Measurements from ENCODE around the gene PCNX2.
A peak's percentile ranks its signal among the peaks of the same experiment; 100 is the strongest.

Gene PCNX2

DNA sequence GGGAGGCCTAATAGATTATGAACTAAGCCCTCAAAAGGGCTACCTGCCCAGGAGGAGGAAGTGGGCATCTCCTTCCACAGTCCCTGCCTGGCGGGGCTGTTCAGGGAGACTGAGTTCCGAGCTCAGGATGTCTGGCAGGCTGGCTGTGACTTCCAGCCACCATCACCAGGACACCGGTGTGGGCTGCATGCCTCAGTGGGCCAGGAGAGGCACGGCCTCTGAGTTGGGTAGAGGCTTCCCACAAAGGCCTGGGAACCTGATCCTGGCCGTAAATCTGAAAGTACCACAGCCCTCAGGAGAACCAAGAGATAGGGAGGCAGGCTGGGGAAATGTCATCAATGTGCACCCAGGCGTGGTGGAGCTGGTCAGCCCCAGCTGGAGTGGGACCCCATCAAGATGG, 316.0 kb downstream of the PCNX2 start:
- DNase-seq, result no peak

DNA sequence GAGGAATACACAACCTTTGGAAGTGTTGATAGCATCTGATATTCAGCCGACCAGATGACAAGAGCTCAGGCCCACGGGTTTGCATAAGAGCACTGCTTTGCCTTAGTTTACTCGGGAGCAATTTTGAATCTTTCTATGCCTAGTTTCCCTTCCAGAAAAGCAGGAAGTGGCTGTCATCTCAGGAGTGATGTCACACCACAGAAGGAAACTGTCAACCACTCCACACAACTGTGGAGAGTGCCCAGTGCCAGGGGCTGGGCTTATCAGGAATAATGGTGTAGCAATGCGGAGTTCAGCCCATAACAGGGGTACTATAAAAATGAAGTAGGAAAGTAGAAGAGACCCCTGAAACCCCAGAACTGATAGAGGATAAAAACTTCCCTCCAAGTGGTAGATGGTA, 316.7 kb downstream of the PCNX2 start:
- no peak for DNase-seq

DNA sequence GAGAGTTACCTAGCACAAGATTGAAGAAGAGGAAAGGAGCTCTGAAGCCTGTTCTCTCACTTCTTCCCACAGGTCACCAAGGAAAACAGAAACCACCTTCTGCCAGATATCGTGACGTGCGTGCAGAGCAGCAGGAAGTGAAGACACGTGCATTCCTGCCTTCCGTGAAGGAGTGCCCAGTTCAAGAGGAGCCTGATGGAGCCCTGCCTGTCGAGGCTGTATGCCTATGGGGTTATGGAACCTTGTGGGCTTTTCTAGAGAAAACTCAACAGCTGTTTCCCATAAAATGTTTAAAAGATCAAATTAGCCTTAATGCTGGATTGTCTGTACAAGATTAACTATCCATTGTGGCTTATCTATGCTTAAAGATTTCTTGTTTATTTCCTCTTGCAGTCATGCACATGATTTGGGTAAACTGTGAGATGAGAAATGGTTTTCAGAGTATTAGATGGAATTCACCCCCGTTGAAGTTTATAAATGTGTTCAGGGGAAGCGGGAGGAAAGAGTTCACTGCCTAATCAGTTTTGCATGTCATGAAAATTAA, 317.4 kb downstream of the PCNX2 start:
- peak in 1 of 2 donors; percentile 11 for DNase-seq

DNA sequence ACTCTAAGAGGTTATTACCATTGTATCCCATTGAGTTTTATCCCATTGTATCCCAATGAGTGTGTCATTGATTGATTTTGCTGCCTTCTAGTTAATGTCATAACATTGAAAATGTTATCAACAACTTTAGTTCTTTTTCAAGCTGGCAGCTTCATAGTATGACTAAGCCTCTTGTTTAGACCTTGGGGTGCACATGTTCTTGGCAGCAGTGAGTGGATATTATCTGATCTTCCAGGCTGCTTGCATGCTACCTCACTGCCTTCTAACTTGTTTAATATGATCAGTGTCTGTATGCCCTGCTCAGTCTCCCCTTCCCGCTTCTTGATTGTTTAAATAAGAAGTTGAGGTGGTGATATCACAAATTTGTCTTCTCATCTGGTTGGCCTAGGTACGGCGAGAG, 320.6 kb downstream of the PCNX2 start:
- DNase-seq, result no peak

DNA sequence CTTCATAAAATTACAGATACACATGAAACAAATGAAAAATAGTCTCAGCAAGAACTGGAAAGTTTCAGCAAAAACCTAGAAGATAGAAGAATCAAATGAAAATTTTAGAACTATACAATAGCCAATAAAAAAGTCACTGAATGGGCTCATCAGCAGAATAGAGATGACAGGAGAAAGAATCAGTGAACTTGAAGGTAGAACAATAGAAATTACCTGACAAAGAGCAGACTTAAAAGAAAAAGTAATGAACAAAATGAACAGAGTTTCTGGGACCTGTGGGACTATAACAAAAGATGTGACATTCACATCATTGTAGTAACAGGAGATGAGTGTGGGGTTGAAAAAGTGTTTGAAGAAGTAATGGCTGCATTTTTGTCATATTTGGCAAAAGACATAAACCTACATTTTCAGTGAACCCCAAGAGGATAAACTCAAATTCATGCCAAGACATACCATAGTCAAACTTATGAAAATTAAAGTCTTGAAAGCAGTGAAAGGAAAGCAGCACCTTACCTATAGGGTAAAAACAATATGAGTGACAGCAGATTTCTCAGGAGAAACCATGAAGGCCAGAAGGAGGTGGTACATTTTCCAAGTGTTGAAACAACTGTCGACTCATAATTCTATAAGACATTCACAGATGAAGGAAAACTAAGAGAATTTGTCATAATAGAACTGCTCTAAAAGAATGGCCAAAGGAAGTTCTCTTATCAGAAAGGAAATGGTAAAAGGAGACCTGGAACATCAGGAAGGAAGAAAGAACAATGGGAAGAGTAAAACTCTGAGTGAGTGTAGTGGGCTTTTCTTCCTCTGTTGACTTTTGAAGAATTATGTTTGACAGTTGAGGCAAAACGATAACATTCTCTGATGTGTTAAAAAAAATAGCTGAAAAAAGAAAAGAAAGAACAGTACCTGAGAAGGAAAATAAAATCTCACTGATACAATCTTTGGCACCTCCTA, 321.6 kb downstream of the PCNX2 start:
- DNase-seq, result no peak

DNA sequence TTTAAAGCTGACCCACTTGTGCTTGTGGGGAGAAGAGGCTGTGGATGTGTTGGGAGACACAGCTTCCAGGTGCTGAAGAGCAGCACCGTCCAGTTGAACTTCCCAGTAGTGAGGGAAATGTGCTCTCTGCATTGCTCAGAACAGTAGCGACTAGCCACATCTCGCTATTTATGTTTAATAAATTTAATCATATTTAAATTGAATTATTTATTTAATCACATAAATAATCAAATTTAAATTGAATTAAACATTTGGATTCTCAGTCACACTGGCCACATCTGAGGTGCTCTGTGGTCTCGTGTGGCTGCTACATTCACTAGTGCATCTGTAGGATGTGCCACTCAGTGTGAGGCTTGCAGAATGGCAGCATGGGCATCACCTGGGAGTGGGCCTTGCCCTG, 325.0 kb downstream of the PCNX2 start:
- no peak for DNase-seq

DNA sequence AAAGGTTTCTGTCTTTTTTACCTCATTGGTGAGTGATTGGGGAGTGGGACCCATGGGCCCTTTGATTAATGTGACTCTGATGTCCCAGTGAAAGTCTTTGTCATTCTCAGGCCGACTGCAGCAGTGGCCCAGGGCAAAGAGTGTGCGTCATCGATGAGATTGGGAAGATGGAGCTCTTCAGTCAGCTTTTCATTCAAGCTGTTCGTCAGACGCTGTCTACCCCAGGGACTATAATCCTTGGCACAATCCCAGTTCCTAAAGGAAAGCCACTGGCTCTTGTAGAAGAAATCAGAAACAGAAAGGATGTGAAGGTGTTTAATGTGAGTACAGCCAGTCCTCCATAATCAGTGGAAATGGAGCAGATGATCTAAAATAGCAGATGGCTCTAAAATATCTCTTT, 325.7 kb downstream of the PCNX2 start:
- DNase-seq, result no peak

DNA sequence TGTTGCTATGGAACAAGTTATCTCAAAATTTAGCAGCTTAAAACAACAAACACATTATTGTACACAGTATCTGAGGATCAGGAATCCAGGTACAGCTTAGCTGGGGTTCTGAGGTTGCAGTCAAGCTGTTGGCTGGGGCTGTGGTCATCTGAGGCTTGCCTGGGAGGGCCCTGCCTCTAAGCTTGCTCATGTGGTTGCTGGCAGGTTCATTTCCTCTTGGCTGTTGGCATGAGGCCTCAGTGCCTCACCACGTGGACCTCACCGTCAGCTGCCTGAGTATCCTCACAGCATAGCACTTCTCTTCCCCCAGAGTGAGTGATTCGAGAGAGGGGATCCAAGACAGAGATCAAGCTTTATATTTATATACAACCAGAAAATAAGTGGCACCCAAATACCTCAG, 326.6 kb downstream of the PCNX2 start:
- no peak for DNase-seq

DNA sequence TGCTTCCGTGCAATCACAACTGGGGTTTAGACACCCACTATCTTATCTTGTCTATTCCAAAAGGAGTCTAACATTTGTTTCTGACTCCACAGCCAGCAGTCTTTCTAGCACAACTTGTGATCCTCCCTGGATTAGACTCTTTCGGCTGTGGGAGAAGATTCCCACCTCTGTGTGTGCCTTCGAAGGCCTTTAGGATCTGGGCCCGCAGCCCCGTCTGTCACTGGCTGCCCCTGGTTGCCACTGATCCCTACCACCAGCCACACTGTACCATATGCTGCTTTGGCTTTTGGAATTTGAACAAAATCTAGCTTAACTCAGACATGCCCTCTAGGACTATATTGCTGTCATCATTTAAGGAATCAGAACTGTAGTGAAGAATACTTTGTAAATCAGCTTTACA, 327.1 kb downstream of the PCNX2 start:
- DNase-seq, result no peak

DNA sequence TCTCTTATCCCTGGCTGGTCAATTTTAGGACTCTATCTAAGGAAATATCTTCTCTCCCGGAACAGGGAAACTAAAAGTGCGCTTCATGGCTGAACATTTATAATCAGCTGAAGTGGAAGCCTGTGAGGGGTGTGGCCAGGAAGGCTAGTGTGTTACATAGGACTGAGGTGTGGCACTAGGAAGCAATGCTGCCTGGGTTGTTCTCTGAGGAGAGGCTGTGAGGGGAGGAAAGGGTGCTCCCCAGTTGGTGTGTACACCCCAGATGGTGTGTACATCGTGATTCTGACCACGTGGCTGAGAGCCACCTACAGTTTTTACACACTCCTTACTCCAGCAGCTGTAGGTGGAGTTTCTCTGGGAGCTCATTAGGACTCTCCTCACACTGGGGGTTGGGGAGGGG, 328.9 kb downstream of the PCNX2 start:
- no peak for DNase-seq

DNA sequence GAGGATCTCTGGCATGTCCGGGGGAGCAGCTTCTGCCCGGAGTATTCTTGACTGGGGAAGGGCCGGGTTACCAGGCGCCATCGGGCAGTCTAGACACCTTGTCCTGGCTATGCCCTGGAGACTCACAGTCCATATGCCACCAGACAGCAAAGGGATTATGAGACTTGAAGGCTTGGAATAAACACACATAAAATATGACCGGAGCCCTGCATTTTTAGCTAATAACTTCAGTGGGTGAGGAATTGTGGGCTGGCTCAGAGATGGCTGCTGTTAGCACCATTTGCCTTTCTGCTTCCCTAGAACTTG, 329.7 kb downstream of the PCNX2 start:
- DNase-seq, result no peak

DNA sequence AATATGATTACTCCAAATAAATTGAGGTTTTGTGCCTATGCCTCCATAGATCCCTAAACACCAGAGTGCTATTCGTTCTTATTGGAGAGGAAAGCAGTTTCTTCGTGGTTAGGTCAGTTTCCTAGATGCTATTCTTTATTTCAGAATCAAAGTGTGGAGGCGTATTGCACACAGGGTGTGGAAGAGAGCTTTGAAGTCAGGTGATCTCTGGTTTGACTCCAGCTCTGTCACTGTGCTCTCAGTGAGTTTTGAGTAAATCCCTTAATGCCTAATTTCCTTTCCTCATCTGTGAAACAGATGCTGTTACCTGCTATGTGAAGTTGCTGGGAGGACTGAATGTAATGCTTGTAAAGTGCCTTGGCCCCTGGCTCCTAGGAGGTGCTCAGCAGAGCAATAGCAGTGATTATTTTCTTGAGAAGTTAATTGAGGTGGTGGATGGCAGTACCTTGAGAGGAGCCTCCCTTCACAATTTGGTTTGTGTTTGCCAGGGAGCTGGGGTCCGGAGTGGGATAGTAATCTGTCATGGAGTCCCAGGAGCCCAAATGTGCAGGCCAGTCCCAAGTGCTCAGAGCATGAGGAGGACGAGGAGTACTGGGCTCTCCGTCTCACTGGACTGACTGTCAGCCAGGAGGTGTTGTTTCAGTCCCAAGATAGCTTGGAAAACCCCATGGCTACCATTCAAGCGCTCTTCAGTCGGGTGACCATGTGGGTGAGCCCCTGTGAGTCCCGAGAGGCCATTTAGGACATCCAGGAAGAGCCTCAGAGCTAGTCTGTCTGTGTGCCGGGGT, 330.2 kb downstream of the PCNX2 start:
- no peak for DNase-seq

DNA sequence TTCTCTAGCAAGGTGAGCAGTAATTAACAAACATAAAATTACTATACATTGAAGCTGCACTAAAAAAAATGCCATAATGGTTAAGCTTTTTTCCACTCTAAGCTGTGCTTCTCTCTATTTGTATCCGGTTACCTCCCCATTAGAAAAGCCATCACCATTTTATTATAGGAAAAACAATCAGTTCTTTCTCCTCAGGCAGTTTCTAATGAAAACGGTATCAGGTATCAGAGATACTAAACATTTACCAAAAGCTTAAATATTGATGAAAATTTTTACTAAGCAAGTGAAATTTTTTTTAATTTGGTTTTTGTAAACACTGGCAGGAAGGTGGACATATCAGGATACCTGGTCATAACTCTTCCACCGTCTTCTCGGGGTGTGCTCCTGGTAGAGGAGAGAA, 330.9 kb downstream of the PCNX2 start:
- DNase-seq, result no peak

DNA sequence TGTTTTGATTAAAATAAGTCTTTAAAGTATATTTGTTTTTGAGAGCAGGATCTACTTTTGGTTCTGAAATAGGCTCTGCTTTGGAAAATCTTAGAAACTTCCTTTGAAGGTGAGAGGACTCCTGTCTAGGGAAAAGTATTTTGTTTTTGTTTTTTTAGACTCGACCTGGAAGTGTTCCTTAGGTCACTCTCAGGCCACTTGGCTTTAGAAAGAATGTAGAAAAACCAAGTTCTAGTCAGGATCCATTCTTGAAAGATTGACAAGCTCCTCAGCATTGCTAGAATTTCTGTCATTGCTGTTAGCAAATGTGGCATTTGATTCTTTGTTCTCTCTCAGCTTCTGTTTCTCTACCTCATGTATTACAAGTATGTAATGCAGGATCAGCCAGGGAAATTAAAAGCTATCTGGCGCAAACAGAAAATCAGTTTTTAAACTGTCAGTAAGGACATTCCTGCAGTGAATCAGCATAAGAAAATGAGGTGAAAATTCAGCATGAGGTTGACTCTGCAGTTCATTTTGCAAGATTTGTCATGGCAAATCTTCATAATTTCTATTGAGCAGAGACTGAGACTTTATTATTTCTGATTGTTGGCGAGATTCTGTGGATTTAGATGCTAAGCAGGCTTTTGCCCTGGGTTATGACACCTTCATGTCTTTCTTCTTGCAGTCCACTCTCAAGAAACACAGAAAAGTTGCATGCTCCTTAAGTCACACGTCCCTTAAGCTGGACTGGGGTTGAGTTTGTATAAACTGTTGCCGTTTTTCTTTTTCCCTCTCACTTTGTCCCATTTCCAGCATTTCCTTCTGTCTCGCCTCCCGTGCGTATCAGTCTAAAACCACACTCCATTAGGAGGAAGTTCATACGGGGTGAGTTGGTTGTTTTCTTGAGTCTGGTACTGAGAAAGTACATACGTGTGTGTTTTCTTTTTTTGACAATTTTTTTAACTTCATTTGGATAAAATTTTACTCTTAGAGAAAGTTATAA, 332.5 kb downstream of the PCNX2 start:
- DNase-seq, result no peak

DNA sequence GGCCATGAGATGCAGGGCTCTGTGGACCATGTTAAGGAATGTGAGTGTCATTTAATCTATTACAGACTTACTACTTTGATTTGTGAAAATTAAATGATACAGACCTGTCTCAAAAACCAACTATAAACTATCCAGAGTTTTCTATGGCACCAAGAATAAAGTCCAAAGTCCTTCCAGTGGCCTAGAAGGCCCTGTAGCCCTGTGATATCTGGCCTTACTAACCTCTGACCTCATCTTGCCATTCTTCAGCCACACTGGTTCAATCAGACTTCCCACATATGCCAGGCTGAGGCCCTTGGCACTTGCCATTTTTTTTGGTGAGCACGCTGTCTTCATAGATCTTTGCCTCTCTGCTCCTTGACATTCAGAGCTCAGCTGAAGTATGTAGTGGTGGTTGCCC, 337.5 kb downstream of the PCNX2 start:
- DNase-seq, result no peak

DNA sequence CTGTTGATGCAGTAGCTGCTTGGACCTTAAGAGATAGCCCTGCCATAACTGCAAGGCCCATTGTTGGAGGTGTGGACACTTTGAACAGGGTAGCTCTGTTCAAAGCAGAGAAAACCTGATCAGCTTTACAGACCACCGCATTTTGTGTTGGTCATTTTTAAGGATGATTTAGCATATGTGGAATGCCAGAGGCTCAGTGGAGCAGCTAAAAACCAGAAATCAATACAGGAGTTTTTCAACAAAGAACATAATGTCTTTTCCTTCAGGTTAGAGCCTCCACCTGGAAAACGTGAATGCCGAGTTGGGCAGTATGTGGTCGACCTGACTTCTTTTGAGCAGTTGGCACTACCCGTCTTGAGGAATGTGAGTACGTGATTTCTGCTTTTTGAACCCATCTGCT, 339.4 kb downstream of the PCNX2 start:
- DNase-seq, result no peak

DNA sequence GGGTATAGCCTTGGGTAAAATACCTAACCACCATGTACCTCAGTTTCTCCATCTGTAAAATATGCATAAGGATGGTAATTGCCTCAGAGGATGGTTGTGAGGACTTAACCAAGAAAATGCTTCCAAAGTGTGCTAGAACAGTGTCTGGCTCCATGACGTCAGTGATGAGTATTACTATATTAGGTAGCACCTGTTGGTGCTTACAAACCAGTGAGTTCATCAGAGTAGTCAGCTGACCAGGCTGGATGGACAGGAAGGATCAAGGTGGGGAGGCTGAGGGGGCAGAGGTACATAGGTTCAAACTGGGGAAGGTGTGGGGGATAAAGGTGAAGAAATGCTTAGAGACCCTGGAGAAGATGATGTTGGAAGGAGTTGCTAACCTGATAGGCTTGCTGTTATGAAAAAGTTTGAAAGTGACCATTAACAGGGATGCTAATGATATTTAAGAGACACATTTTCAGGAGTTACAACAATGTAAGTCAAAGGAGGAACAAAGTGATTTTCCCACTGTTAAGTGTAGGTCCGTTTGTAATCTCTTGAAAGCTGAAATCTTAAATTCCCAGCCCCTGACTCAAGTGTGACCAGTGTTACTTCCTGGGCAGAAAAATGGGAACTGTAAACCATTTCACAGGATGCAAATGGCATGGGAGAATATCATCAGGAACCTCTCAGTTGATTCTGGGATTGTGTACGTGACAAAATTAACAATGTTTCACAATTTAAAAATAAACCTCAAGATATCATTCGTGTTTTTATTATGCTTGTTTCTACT, 340.7 kb downstream of the PCNX2 start:
- no peak for DNase-seq

DNA sequence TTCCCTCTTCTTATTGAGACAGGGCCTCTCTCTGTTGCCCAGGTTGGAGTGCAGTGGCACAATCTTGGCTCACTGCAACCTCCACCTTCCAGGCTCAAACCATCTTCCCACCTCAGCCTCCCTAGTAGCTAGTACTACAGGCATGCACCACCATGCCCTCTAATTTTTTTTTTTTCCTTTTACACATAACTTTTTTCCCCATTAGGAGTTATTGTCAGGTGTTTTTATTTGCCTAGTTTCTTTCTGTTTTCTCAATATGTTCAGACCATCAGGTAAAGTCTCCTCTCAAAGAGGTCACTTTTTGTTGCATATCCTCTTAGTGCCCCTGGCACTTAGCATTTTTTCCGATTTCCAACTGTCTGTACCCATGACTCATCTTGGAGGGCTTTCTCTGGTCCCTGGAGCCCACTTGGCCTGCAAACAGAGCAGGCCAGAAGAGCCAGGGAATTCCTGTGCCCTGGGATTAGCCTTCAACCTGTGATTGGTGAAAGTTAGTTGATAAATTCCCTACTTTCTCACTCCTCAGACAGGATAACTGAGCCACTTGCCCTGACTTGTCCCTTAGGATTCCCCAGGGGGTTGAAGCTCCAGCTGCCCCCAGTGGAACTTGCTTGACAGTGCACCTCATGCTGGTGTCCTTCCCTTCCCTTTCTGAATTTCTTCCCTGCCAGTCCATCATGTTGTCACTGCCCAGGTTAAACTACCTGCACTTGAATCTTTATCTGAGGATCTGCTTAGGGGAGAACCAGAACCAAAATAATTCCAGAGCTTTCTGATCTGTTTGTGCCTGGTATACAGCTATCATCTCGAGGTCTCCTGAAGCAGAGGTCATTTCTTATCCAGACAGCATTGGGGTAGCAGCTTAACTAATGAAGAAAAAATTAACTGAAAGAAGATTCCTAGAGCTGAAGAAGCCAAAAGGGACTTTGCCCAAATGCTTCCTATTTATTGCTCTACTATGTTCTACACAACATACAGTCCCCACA, 342.7 kb downstream of the PCNX2 start:
- DNase-seq, result peak; percentile 28 to 40

DNA sequence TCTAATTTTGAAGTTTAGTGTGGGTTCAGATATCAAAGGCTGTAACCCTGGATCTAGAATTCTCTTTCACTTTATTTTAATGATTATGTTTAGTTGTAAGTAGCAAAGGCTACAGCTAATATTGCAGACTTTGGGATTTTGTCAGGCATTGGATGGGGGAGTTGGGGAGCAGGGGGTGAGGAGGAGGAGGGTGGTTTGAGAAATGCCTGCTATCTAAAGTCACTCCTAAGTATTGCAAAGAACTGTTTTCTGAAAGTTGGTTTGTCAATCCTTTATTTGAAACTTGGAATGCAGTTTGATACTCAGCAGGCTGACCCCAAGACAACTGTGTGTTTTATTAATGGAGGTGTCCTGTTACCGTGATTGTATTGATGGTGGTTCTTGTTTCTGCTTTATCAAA, 343.9 kb downstream of the PCNX2 start:
- no peak for DNase-seq

DNA sequence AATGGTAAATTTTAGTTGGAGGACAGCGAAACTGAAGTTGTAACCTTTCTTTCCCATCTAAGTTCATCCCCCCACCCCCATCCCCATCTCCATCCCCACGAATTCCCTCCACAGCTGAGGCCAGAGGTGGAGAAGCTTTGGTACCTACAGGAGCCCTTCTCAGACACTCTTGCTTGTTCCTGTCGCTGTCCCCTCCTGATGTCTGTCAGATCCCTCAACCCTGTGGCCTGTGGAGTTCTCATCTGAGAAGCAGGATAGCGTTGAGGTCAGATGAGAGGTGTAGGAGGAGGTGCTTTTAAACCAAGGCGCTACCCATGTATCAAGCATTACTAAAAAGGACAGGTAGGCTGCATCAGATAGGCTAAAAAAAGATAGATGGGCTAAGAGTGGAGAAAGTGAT, 344.3 kb downstream of the PCNX2 start:
- DNase-seq, result peak; percentile 10 to 22
